Bladder microvascular endothelial cell (primary cell): ENCODE measurements around the gene OR7D4. TPM values are rescaled to one million over a fixed set of nuclear protein-coding genes. Genes with fewer than 3 reads are reported as not detected.

Experiments used
- total RNA-seq: library from RNA; depleted of rRNA; stranded (reverse); fragments of >200 nt; gene quantifications from 2 replicates; pipeline ENCODE4 v1.2.3, GENCODE V29; 2014

OR7D4 gene
- total RNA-seq = not detected in 2 replicates

DNA sequence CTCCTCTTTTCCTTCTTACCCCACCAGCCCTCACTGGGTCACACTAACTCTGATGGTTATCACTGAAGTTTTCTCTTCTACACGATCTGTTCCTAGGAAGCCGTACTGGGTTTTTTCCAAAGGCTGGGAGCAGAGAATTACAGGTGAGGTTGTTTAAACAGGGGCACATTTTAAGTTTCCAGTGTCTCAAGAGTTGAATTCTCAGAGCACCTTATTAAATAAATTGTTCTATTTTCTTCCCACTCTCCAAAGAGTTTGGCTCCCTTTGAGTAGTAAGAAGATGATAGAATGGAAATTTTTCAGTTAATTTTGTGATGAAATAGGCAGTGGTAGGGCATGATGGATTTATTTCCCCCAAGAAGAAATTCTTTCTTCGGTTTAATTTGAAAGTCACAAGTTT is at the start of gene OR7D4:
Gene OR7D4, minus strand, starts transcription at position 101 of the 400 bp plus-strand sequence. CDS start 4,752 bp downstream, outside the sequence.

GRCh38 chr19:9250630-9251029 is 31.2 kb upstream of the OR7D4 start, which contains the start of gene OR7E24:
Gene OR7E24, plus strand, starts transcription at chr19:9250930. Its CDS starts 114 bp downstream, at chr19:9251044.

DNA sequence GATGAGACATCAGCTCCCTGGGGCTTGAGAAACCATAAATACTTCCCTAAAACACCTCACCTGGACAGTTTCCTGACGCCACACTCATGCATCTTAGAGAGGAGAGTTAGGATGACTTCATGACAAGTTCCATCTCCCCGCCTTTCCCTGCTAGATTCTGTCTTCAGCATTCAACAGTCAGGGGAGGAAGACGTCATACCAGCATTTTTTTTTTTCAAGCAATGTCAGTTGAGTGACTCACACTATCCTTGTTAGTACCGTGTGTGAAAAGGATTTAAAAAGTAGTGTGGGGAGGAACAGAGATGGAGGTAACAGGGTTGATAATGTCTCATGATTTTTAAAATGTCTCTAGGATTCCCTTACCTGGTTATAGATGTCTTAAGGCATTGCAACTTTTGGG is 40.5 kb downstream of the OR7D4 start, which contains the start of gene OR7D2:
Gene OR7D2, plus strand, starts transcription at position 79 of the 400 bp plus-strand sequence. CDS start 6,803 bp downstream, outside the sequence.

Other genes with a start within 250 kb of the OR7D4 start
- gene MUC16, start 209.2 kb downstream of the OR7D4 start, total RNA-seq = not detected in 2 replicates
- gene OR1M1, start 132.5 kb downstream of the OR7D4 start, total RNA-seq = not detected in 2 replicates
- gene OR7G2, start 112.1 kb downstream of the OR7D4 start, total RNA-seq = not detected in 2 replicates
- gene OR7G1, start 103.8 kb downstream of the OR7D4 start, total RNA-seq = not detected in 2 replicates
- not detected in 2 replicates for gene OR7G3, start 92.6 kb downstream of the OR7D4 start, total RNA-seq
- 8.4 and 17.7 TPM in 2 replicates for gene ZNF317, start 79.2 kb downstream of the OR7D4 start, total RNA-seq
- not detected in 2 replicates for gene OR7D2, start 40.6 kb downstream of the OR7D4 start, total RNA-seq
- gene OR7E24, start 31.3 kb upstream of the OR7D4 start, total RNA-seq = not detected in 2 replicates
- gene ZNF699, start 90.2 kb upstream of the OR7D4 start, total RNA-seq = 4.4 and 5.1 TPM in 2 replicates
- gene ZNF559, start 104.6 kb upstream of the OR7D4 start, total RNA-seq = 4.7 and 16.3 TPM in 2 replicates
- gene ZNF177, start 143.4 kb upstream of the OR7D4 start, total RNA-seq = 0.32 and 2.3 TPM in 2 replicates
- 9.6 and 13.8 TPM in 2 replicates for gene ZNF266, start 216.0 kb upstream of the OR7D4 start, total RNA-seq